GM12878 (cell line): ENCODE data around the gene SCCPDH. TPM values are rescaled to one million over a fixed set of nuclear protein-coding genes. Genes with fewer than 3 reads are reported as not detected.

Source experiments
- ATAC-seq: fragments of 200-7000 bp; cut with Tn5 transposase; 3 replicates; pipeline ENCODE4 v1.9.1; 2020; ENCODE audit warnings: mild to moderate bottlenecking, moderate library complexity
- BruUV-seq: library from RNA; stranded (reverse); fragments of 400-500 nt; replicated peaks from 2 replicates; lab custom pipeline; 2021; lab: Mats Ljungman, UMichigan
- CTCF ChIA-PET: fragments of 300-600 bp; sonication (Branson Sonifier 250); formaldehyde crosslinking; extraction: SDS; loops from one replicate; lab custom pipeline; 2021; ENCODE audit warnings: inconsistent platforms; lab: Yijun Ruan, JAX
- POLR2A ChIA-PET: fragments of 350-600 bp; formaldehyde crosslinking; extraction: SDS; loops from one replicate; lab custom pipeline; 2021; ENCODE audit warnings: inconsistent platforms; lab: Charles Lee
- RAD21 ChIA-PET: fragments of 300-600 bp; sonication (Branson Sonifier 250); formaldehyde crosslinking; loops from one replicate; lab custom pipeline; 2023; ENCODE audit warnings: antibody characterized with exemption; ENCODE audit not compliant: unreplicated experiment; lab: Charles Lee
- SMC1A ChIA-PET: fragments of 300-600 bp; sonication (Branson Sonifier 250); formaldehyde crosslinking; loops from one replicate; lab custom pipeline; 2023; ENCODE audit not compliant: unreplicated experiment, uncharacterized antibody; lab: Charles Lee
- DNase-seq: peaks from one replicate; pipeline ENCODE4 v3.0.0-alpha.2; 2011; ENCODE audit warnings: low read depth, low spot score
- FAIRE-seq: peaks from 3 replicates; lab custom pipeline; 2011; peaks lifted over from hg19 to GRCh38; lab: Jason Lieb, UNC
- H2AFZ ChIP-seq: 2 replicates; pipeline ENCODE4 v1.6.0; 2011; ENCODE audit warnings: low read depth, low read length, control low read depth; ENCODE audit not compliant: control insufficient read depth
- H3K27ac ChIP-seq: 2 replicates; pipeline ENCODE4 v1.5.1; 2011; ENCODE audit warnings: control low read depth; ENCODE audit not compliant: control insufficient read depth, insufficient read depth
- H3K27me3 ChIP-seq, 2 experiments: replicated peaks in 1 of 2; 2 replicates each; pipeline versions ENCODE4 v1.6.0 to v1.6.1; 2011; ENCODE audit warnings: low read length in 1 of 2; ENCODE audit not compliant: control insufficient read depth in 2 of 2, insufficient read depth in 2 of 2
- H3K36me3 ChIP-seq, 2 experiments: 2 replicates each; pipeline ENCODE4 v1.5.1; 2011; ENCODE audit warnings: low read length in 1 of 2; ENCODE audit not compliant: control insufficient read depth in 2 of 2, insufficient read depth in 2 of 2
- H3K4me1 ChIP-seq: 2 replicates; pipeline ENCODE4 v1.6.1; 2011; ENCODE audit warnings: mild to moderate bottlenecking, low read length, moderate library complexity, mixed read lengths; ENCODE audit not compliant: control insufficient read depth, insufficient read depth
- H3K4me2 ChIP-seq: 2 replicates; pipeline ENCODE4 v1.6.0; 2011; ENCODE audit warnings: control low read depth; ENCODE audit not compliant: control insufficient read depth, insufficient read depth
- H3K4me3 ChIP-seq: fragments of 200-600 bp; sonication (generic); 2 replicates; pipeline ENCODE4 v1.5.1; 2016
- H3K79me2 ChIP-seq: 2 replicates; pipeline ENCODE4 v1.6.0; 2011; ENCODE audit warnings: low read length; ENCODE audit not compliant: control insufficient read depth, insufficient read depth
- H3K9ac ChIP-seq: 2 replicates; pipeline ENCODE4 v1.8.0; 2011; ENCODE audit warnings: low read length, control low read depth, mixed read lengths; ENCODE audit not compliant: control insufficient read depth, insufficient read depth
- H3K9me3 ChIP-seq: replicated peaks from 3 replicates; pipeline ENCODE4 v1.5.1; 2011; ENCODE audit warnings: mild to moderate bottlenecking, low read length; ENCODE audit not compliant: control insufficient read depth, insufficient read depth
- H4K20me1 ChIP-seq: 2 replicates; pipeline ENCODE4 v1.6.0; 2011; ENCODE audit not compliant: control insufficient read depth, insufficient read depth
- BCL11A ChIP-seq: IDR thresholded peaks from 2 replicates; pipeline ENCODE4 v1.6.1; 2011; ENCODE audit warnings: low read depth, low read length
- CHD1 ChIP-seq: IDR thresholded peaks from 2 replicates; pipeline ENCODE4 v1.6.1; 2012; ENCODE audit warnings: low read depth, low read length, improper control_type of control experiment
- DPF2 ChIP-seq: fragments of 450-650 bp; IDR thresholded peaks from 2 replicates; pipeline ENCODE4 v1.6.1; 2017; ENCODE audit warnings: mild to moderate bottlenecking
- ETV6 ChIP-seq, 2 experiments: fragments of 450-650 bp in 1 of 2; IDR thresholded peaks in 1 of 2; conservative IDR thresholded peaks in 1 of 2; 2 replicates each; pipeline ENCODE4 v1.6.1; 2014; ENCODE audit warnings: antibody characterized with exemption in 1 of 2, borderline replicate concordance in 1 of 2, low read depth in 1 of 2, mild to moderate bottlenecking in 1 of 2, moderate library complexity in 1 of 2
- HSF1 ChIP-seq: fragments of 150-350 bp; IDR thresholded peaks from 2 replicates; pipeline ENCODE4 v1.6.1; 2014; ENCODE audit warnings: mild to moderate bottlenecking, low read depth, low read length
- IKZF1 ChIP-seq: fragments of 450-650 bp; conservative IDR thresholded peaks from 2 replicates; pipeline ENCODE4 v1.6.1; 2017; ENCODE audit warnings: antibody characterized with exemption, mild to moderate bottlenecking
- IRF3 ChIP-seq: fragments of 450-650 bp; IDR thresholded peaks from 2 replicates; pipeline ENCODE4 v1.6.1; 2014; ENCODE audit warnings: mild to moderate bottlenecking
- MTA2 ChIP-seq: fragments of 450-650 bp; IDR thresholded peaks from 2 replicates; pipeline ENCODE4 v1.6.1; 2016; ENCODE audit warnings: low read depth, mild to moderate bottlenecking, moderate library complexity
- MYB ChIP-seq: fragments of 150-350 bp; IDR thresholded peaks from 2 replicates; pipeline ENCODE4 v1.6.1; 2014; ENCODE audit warnings: mild to moderate bottlenecking, low read depth, low read length, borderline replicate concordance
- NBN ChIP-seq: fragments of 450-650 bp; IDR thresholded peaks from 2 replicates; pipeline ENCODE4 v1.6.1; 2016
- NFIC ChIP-seq: IDR thresholded peaks from 2 replicates; pipeline ENCODE4 v1.6.1; 2012; ENCODE audit warnings: low read depth, mild to moderate bottlenecking, inconsistent platforms, low read length, moderate library complexity
- NFYB ChIP-seq: IDR thresholded peaks from 2 replicates; pipeline ENCODE4 v1.6.1; 2011; ENCODE audit warnings: low read depth, mild to moderate bottlenecking, low read length, improper control_type of control experiment, moderate library complexity; ENCODE audit not compliant: insufficient read depth
- NR2C1 ChIP-seq: fragments of 450-650 bp; IDR thresholded peaks from 2 replicates; pipeline ENCODE4 v1.6.1; 2017; ENCODE audit warnings: antibody characterized with exemption, mild to moderate bottlenecking, moderate library complexity
- NR2C2 ChIP-seq: IDR thresholded peaks from 2 replicates; pipeline ENCODE4 v1.6.1; 2011; ENCODE audit warnings: borderline replicate concordance, low read depth; ENCODE audit not compliant: control insufficient read depth, insufficient read length
- RELB ChIP-seq: fragments of 450-650 bp; IDR thresholded peaks from 2 replicates; pipeline ENCODE4 v1.6.1; 2017; ENCODE audit warnings: low read depth, mild to moderate bottlenecking, moderate library complexity
- SMAD1 ChIP-seq: fragments of 450-650 bp; IDR thresholded peaks from 2 replicates; pipeline ENCODE4 v1.6.1; 2018; ENCODE audit warnings: mild to moderate bottlenecking, low read depth; ENCODE audit not compliant: partially characterized antibody
- STAT3 ChIP-seq: IDR thresholded peaks from 2 replicates; pipeline ENCODE4 v1.6.1; 2011; ENCODE audit warnings: low read depth, low read length, improper control_type of control experiment
- TCF3 ChIP-seq: IDR thresholded peaks from 2 replicates; pipeline ENCODE4 v1.6.1; 2012; ENCODE audit warnings: low read depth, mild to moderate bottlenecking, low read length, borderline replicate concordance; ENCODE audit not compliant: insufficient read depth
- USF1 ChIP-seq: IDR thresholded peaks from 2 replicates; pipeline ENCODE4 v1.6.1; 2011; ENCODE audit warnings: borderline replicate concordance, low read depth, mild to moderate bottlenecking, moderate library complexity, mixed read lengths, low read length; ENCODE audit not compliant: insufficient read depth; ENCODE audit errors: extremely low read length
- WGBS: methylation state at CpG from one replicate; pipeline ENCODE4 v1.1.6; 2016; ENCODE audit warnings: low lambda C conversion rate; ENCODE audit not compliant: insufficient replicate concordance, insufficient coverage; ENCODE audit errors: missing lambda C conversion rate; 5-methylcytosine and 5-hydroxymethylcytosine counted together
- in situ Hi-C: fragments of 300-500 bp; cut with MboI; formaldehyde crosslinking; loops from 9 replicates; pipeline ENCODE4 v1.14.3; 2018; ENCODE audit warnings: mixed read lengths
- intact Hi-C: fragments of 100-400 bp; cut with micrococcal nuclease; formaldehyde crosslinking; loops from one replicate; pipeline ENCODE4 v1.14.2; 2022; ENCODE audit not compliant: unreplicated experiment
- polyA plus RNA-seq, 11 experiments: library from polyadenylated mRNA; depleted of rRNA in 4 of 11; unstranded in 6 of 11; stranded (reverse) in 5 of 11; fragments of >200 nt; fragmentation: Nextera tagmentation in 4 of 11; fragmentation: Illumina TruSeq in 1 of 11; extraction: Ambion mirVana in 4 of 11; extraction: Trizol in 1 of 11; gene quantifications; 1 replicate in 1 of 11; 2 replicates in 10 of 11; pipeline versions ENCODE4 v1.2.1 to v1.2.3, GENCODE V29; 2011 to 2016; ENCODE audit warnings: inconsistent platforms in 2 of 11, missing spikeins in 2 of 11, low read depth in 1 of 11
- total RNA-seq, 4 experiments: library from RNA; depleted of rRNA in 3 of 4; stranded (reverse); fragments of >200 nt in 3 of 4; fragmentation: Illumina TruSeq in 1 of 4; extraction: Trizol in 1 of 4; gene quantifications; 2 replicates each; pipeline versions ENCODE4 v1.2.1 to v1.2.3, GENCODE V29; 2013 to 2021

SCCPDH gene
- total and polyA plus RNA-seq, 10 of the 15 experiments (the other 5 are each of a cell fraction or from before 2014, with no cell fraction given) = 5.4 to 44.8 (median 24.5) TPM

GRCh38 chr1:246734866-246735265, 10.7 kb downstream of the SCCPDH start (continued):
- TF ChIP-seq DPF2 = no peak

- ChIA-PET CTCF (no interaction called here), SMC1A (interaction anchor here (1.0 kb wide), 1 partner anchor 19 kb away, joined by 3 read pairs; no protein-coding TSS in a partner anchor), POLR2A (no interaction called here)
- 99% methylated on average over 5 of the region's 5 CpGs for WGBS
- Histone ChIP-seq H3K79me2 (no peaks in the 10 kb centered on the region), H3K4me2 (no peak overlapping the region), H4K20me1 (no peaks in the 10 kb centered on the region), H2AFZ (no peak overlapping the region), H3K9ac (no peak overlapping the region), H3K4me3 (no peak overlapping the region), H3K27me3 (no peaks in the 10 kb centered on the region), H3K9me3 (no peaks in the 10 kb centered on the region; the same call in 2 of the 3 replicates), H3K27ac (no peak overlapping the region), H3K4me1 (no peaks in the 10 kb centered on the region)
- DNase-seq (no peak), ATAC-seq (no peak)
- BruUV-seq = no TSS peak
- intact Hi-C loops (no loop called here), in situ Hi-C loops (no loop called here)
- TF ChIP-seq TCF3 = no peak
- no peak for TF ChIP-seq BCL11A
- no peak for TF ChIP-seq STAT3
- TF ChIP-seq NR2C1 = no peak
- no peak for TF ChIP-seq RELB
- no peak for TF ChIP-seq SMAD1
- no peak for TF ChIP-seq NR2C2
- no peak for TF ChIP-seq MYB
- no peak for TF ChIP-seq MTA2
- no peak for TF ChIP-seq IRF3
- no peak for TF ChIP-seq NBN
- TF ChIP-seq NFIC = no peak
- TF ChIP-seq HSF1 = no peak
- TF ChIP-seq ETV6 (conservative IDR thresholded peaks at IDR 0.05 in 1 of 2, IDR thresholded peaks at IDR 0.05 in 1 of 2; ENCODE audit: borderline replicate concordance in 1 of 2, low read depth in 1 of 2) = no peak
- no peak for TF ChIP-seq USF1
- no peak for TF ChIP-seq CHD1
- no peak for TF ChIP-seq IKZF1
- TF ChIP-seq NFYB = no peak
- TF ChIP-seq, all 136 proteins: peak for 0
- no peak for FAIRE-seq
- RAD21 ChIA-PET = no interaction called here
- H3K36me3 ChIP-seq = peaks cover 0 to 23% of the 10 kb centered on the region in 2 experiments
Observed at GRCh38 chr1:246735735-246736134, 11.5 kb downstream of the SCCPDH start.
